Upper lobe of left lung (tissue), 6 donors: Measurements from ENCODE around the gene TBC1D14. TPM values are rescaled to one million over a fixed set of nuclear protein-coding genes. Genes with fewer than 3 reads are reported as not detected.

Experiments
- ATAC-seq, 2 donors: fragments of 200-7000 bp; cut with Tn5 transposase; one replicate each; pipeline ENCODE4 v1.9.1; 2022; ENCODE audit warnings: mild to moderate bottlenecking in 2 of 2, moderate library complexity in 2 of 2; ENCODE audit not compliant: low FRiP score in 2 of 2
- DNase-seq, 2 donors: peaks; one replicate each; pipeline ENCODE4 v3.0.0-alpha.2; 2019 to 2020
- H3K27ac ChIP-seq, 4 donors: fragments of 200-600 bp; sonication (generic); one replicate each; pipeline ENCODE4 v1.5.1; 2016 to 2019
- H3K27me3 ChIP-seq, 4 donors: fragments of 200-600 bp; sonication (generic); one replicate each; pipeline ENCODE4 v1.5.1; 2017 to 2019
- H3K36me3 ChIP-seq, 4 donors: fragments of 200-600 bp; sonication (generic); one replicate each; pipeline ENCODE4 v1.5.1; 2016 to 2019
- H3K4me1 ChIP-seq, 4 donors: fragments of 200-600 bp; sonication (generic); one replicate each; pipeline ENCODE4 v1.5.1; 2018 to 2019
- H3K4me3 ChIP-seq, 4 donors: fragments of 200-600 bp; sonication (generic); one replicate each; pipeline ENCODE4 v1.5.1; 2017 to 2019; ENCODE audit warnings: mild to moderate bottlenecking in 2 of 4, moderate library complexity in 1 of 4
- H3K9me3 ChIP-seq, 4 donors: fragments of 200-600 bp; sonication (generic); one replicate each; pipeline ENCODE4 v1.5.1; 2018 to 2019
- CTCF ChIP-seq, 6 experiments: fragments of 450-650 bp in 4 of 6; fragments of 200-600 bp in 2 of 6; sonication (generic) in 2 of 6; IDR thresholded peaks; one replicate each; pipeline ENCODE4 v1.5.1; 2016 to 2019; ENCODE audit warnings: antibody characterized with exemption in 6 of 6
- EP300 ChIP-seq, 4 donors: sonication (generic); formaldehyde crosslinking; IDR thresholded peaks; one replicate each; pipeline ENCODE4 v1.5.1; 2017; ENCODE audit warnings: antibody characterized with exemption in 4 of 4, control low read depth in 2 of 4
- POLR2A ChIP-seq, 4 donors: fragments of 450-650 bp; IDR thresholded peaks; one replicate each; pipeline ENCODE4 v1.5.1; 2016 to 2017; ENCODE audit warnings: antibody characterized with exemption in 4 of 4, mild to moderate bottlenecking in 2 of 4
- POLR2AphosphoS5 ChIP-seq, 2 donors: sonication (generic); formaldehyde crosslinking; IDR thresholded peaks; one replicate each; pipeline ENCODE4 v1.5.1; 2017; ENCODE audit warnings: antibody characterized with exemption in 2 of 2
- WGBS, 2 donors: methylation state at CpG; one replicate each; pipeline ENCODE4 v1.1.5; 2017 to 2018; 5-methylcytosine and 5-hydroxymethylcytosine counted together
- total RNA-seq, 6 donors: library from RNA; depleted of rRNA in 4 of 6; stranded (reverse); fragments of >200 nt in 4 of 6; gene quantifications; one replicate each; pipeline versions ENCODE4 v1.1.0 to v1.2.1, GENCODE V29; 2016 to 2021
- donor health status: DM: no; HTN: no; CAD: no; lungs with moderate emphysema.
- donor health status: DM: no; HTN: yes; CAD: no; lungs with severe emphysema.

Gene TBC1D14
- total RNA-seq, 6 donors from 2014 or later = 47.7 to 61.8 (median 57.8) TPM

- peaks cover 22 to 81% (median 53%) of the 10 kb centered on the region in 4 donors for H3K36me3 ChIP-seq
- no peak for ATAC-seq
- H3K27ac ChIP-seq = no peak overlapping the region
- no peak for TF ChIP-seq CTCF (IDR thresholded peaks at IDR 0.05)
- TF ChIP-seq POLR2AphosphoS5 (IDR thresholded peaks at IDR 0.05) = no peak
- TF ChIP-seq EP300 (IDR thresholded peaks at IDR 0.05) = no peak
- no peak for TF ChIP-seq POLR2A (IDR thresholded peaks at IDR 0.05)
- no peak for DNase-seq
- H3K9me3 ChIP-seq = no peaks in the 10 kb centered on the region
- H3K27me3 ChIP-seq = no peaks in the 10 kb centered on the region
- no peak overlapping the region for H3K4me3 ChIP-seq
- H3K4me1 ChIP-seq = peaks cover 0 to 2% (median under 1%) of the 10 kb centered on the region in 4 donors
- WGBS, 2 donors = 95 to 96% methylated on average over 12 of the region's 12 CpGs
Measured at GRCh38 chr4:7029212-7029611, 119.6 kb downstream of the TBC1D14 start.

GRCh38 chr4:7029921-7030320 lies 120.3 kb downstream of the TBC1D14 start:
- 95% methylated on average over 10 of the region's 10 CpGs for WGBS, 2 donors
- Histone ChIP-seq H3K4me1 (peaks cover 0 to 9% (median 2%) of the 10 kb centered on the region in 4 donors), H3K9me3 (no peaks in the 10 kb centered on the region), H3K36me3 (peaks cover 22 to 74% (median 48%) of the 10 kb centered on the region in 4 donors), H3K27ac (no peak overlapping the region), H3K4me3 (no peak overlapping the region), H3K27me3 (no peaks in the 10 kb centered on the region)
- ATAC-seq (no peak), DNase-seq (no peak)
- TF ChIP-seq POLR2AphosphoS5 (IDR thresholded peaks at IDR 0.05) = no peak
- no peak for TF ChIP-seq EP300 (IDR thresholded peaks at IDR 0.05)
- no peak for TF ChIP-seq POLR2A (IDR thresholded peaks at IDR 0.05)
- no peak for TF ChIP-seq CTCF (IDR thresholded peaks at IDR 0.05)

GRCh38 chr4:7030856-7031255 lies 121.2 kb downstream of the TBC1D14 start:
- ATAC-seq = no peak
- no peaks in the 10 kb centered on the region for H3K27me3 ChIP-seq
- no peak overlapping the region for H3K4me3 ChIP-seq
- H3K27ac ChIP-seq = no peak overlapping the region
- peaks cover 0 to 10% (median 4%) of the 10 kb centered on the region in 4 donors for H3K4me1 ChIP-seq
- no peaks in the 10 kb centered on the region for H3K9me3 ChIP-seq
- WGBS, 2 donors = 95 to 96% methylated on average over 10 of the region's 10 CpGs
- H3K36me3 ChIP-seq = peaks cover 22 to 65% (median 39%) of the 10 kb centered on the region in 4 donors
- DNase-seq = no peak
- TF ChIP-seq EP300 (IDR thresholded peaks at IDR 0.05) = no peak
- no peak for TF ChIP-seq POLR2AphosphoS5 (IDR thresholded peaks at IDR 0.05)
- TF ChIP-seq POLR2A (IDR thresholded peaks at IDR 0.05) = no peak
- TF ChIP-seq CTCF (IDR thresholded peaks at IDR 0.05) = no peak

- peaks cover 0 to 10% (median 4%) of the 10 kb centered on the region in 4 donors for H3K4me1 ChIP-seq
- no peak overlapping the region for H3K27ac ChIP-seq
- DNase-seq = no peak
- H3K27me3 ChIP-seq = no peaks in the 10 kb centered on the region
- H3K36me3 ChIP-seq = peaks cover 22 to 55% (median 35%) of the 10 kb centered on the region in 4 donors
- TF ChIP-seq CTCF (IDR thresholded peaks at IDR 0.05) = no peak
- no peak for TF ChIP-seq POLR2A (IDR thresholded peaks at IDR 0.05)
- no peak for TF ChIP-seq EP300 (IDR thresholded peaks at IDR 0.05)
- no peak for TF ChIP-seq POLR2AphosphoS5 (IDR thresholded peaks at IDR 0.05)
- H3K9me3 ChIP-seq = no peaks in the 10 kb centered on the region
- no peak for ATAC-seq
- WGBS, 2 donors = 79 to 82% methylated on average over 34 to 35 of the region's 35 CpGs
- H3K4me3 ChIP-seq = no peak overlapping the region
Measured at GRCh38 chr4:7031558-7032449, 122.2 kb downstream of the TBC1D14 start.
